ENCODE data around the gene THAP3.

Gene THAP3

GRCh38 chr1:6588893-6589520 lies 35.7 kb upstream of the THAP3 start:
- Histone ChIP-seq H3K14ac (ENCODE audit: low read length in 2 of 2) (no peak overlapping the region), H4K8ac (ENCODE audit: low read length) (no peak overlapping the region), H3K79me1 (replicated peaks; ENCODE audit: low read length, poor library complexity, severe bottlenecking) (peaks cover 57% of the 10 kb centered on the region), H3K18ac (ENCODE audit: low read depth in 1 of 2, low read length in 2 of 2) (no peak overlapping the region), H3K23ac (ENCODE audit: low read length in 2 of 2) (no peak overlapping the region), H3K4ac (ENCODE audit: low read depth in 1 of 2, low read length in 2 of 2) (no peak overlapping the region), H2AK5ac (ENCODE audit: low read length, severe bottlenecking) (no peak overlapping the region), H2BK15ac (ENCODE audit: low read depth, poor library complexity, severe bottlenecking) (no peak overlapping the region), H3K4me2 (ENCODE audit: low read length, poor library complexity, severe bottlenecking) (no peak overlapping the region), H3K36me3 (ENCODE audit: control insufficient read depth in 1 of 2, insufficient read depth in 2 of 2, low read depth in 1 of 2, low read length in 2 of 2) (peaks cover 68 to 82% of the 10 kb centered on the region in 2 experiments), H3K4me1 (ENCODE audit: control insufficient read depth, insufficient read depth, low read depth, low read length) (peaks cover 9% of the 10 kb centered on the region), H2BK12ac (ENCODE audit: low read length in 2 of 2) (no peak overlapping the region), H3K9ac (ENCODE audit: low read length) (peak overlapping the region; percentile 62), H3K27ac (ENCODE audit: low read length, poor library complexity, severe bottlenecking) (no peak overlapping the region), H3K9me3 (ENCODE audit: control insufficient read depth, low read length) (no peaks in the 10 kb centered on the region), H2BK120ac (ENCODE audit: low read depth, low read length) (no peak overlapping the region), H2AFZ (ENCODE audit: low read depth, low read length) (no peak overlapping the region), H3K27me3 (ENCODE audit: control insufficient read depth in 1 of 2, insufficient read depth in 1 of 2, low read length in 2 of 2) (no peaks in the 10 kb centered on the region), H2BK5ac (ENCODE audit: low read depth, low read length, poor library complexity, severe bottlenecking) (no peak overlapping the region), H3K4me3 (ENCODE audit: insufficient read depth in 1 of 2, low read depth in 1 of 2, low read length in 2 of 2) (no peak overlapping the region), H4K91ac (ENCODE audit: low read length) (no peak overlapping the region)
- DNase-seq: no peak
- 85% methylated on average over 24 of the region's 24 CpGs for WGBS

DNA sequence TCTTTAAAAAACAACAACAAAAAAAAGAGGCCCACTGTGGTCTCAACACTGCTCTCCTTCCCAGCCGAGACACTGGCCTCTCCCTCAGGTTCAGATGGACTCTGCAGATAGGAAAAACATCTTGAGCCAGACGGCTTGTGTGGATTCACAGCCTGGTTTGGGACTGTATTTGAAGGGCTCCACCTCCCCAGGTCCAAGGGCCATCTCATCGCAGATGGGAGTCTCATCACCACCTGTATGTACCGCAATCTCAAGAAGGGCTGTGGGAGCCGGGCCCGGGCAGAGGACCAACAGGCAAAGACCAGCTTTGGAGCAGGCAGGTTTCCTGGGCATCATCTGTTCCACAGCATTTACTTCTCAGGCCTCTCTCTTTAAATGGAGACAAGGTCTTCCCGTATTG lies 34.6 kb upstream of the THAP3 start:
- no peak for DNase-seq
- no peak overlapping the region for H3K4me2 ChIP-seq (ENCODE audit: low read length, poor library complexity, severe bottlenecking)
- no peak overlapping the region for H3K14ac ChIP-seq (ENCODE audit: low read length in 2 of 2)
- no peaks in the 10 kb centered on the region for H3K27me3 ChIP-seq (ENCODE audit: control insufficient read depth in 1 of 2, insufficient read depth in 1 of 2, low read length in 2 of 2)
- no peak overlapping the region for H2BK12ac ChIP-seq (ENCODE audit: low read length in 2 of 2)
- H2AFZ ChIP-seq (ENCODE audit: low read depth, low read length): no peak overlapping the region
- no peak overlapping the region for H2BK15ac ChIP-seq (ENCODE audit: low read depth, poor library complexity, severe bottlenecking)
- 89% methylated on average over 7 of the region's 7 CpGs for WGBS
- no peak overlapping the region for H2BK120ac ChIP-seq (ENCODE audit: low read depth, low read length)
- no peak overlapping the region for H3K4me3 ChIP-seq (ENCODE audit: insufficient read depth in 1 of 2, low read depth in 1 of 2, low read length in 2 of 2)
- no peak overlapping the region for H4K8ac ChIP-seq (ENCODE audit: low read length)
- peaks cover 77 to 91% of the 10 kb centered on the region in 2 experiments for H3K36me3 ChIP-seq (ENCODE audit: control insufficient read depth in 1 of 2, insufficient read depth in 2 of 2, low read depth in 1 of 2, low read length in 2 of 2)
- no peak overlapping the region for H3K18ac ChIP-seq (ENCODE audit: low read depth in 1 of 2, low read length in 2 of 2)
- H3K4ac ChIP-seq (ENCODE audit: low read depth in 1 of 2, low read length in 2 of 2): no peak overlapping the region
- H3K79me1 ChIP-seq (replicated peaks; ENCODE audit: low read length, poor library complexity, severe bottlenecking): peaks cover 51% of the 10 kb centered on the region
- no peaks in the 10 kb centered on the region for H3K9me3 ChIP-seq (ENCODE audit: control insufficient read depth, low read length)
- peak overlapping the region; percentile 62 for H3K9ac ChIP-seq (ENCODE audit: low read length)
- H3K23ac ChIP-seq (ENCODE audit: low read length in 2 of 2): no peak overlapping the region
- no peak overlapping the region for H2BK5ac ChIP-seq (ENCODE audit: low read depth, low read length, poor library complexity, severe bottlenecking)
- no peak overlapping the region for H3K27ac ChIP-seq (ENCODE audit: low read length, poor library complexity, severe bottlenecking)
- no peak overlapping the region for H4K91ac ChIP-seq (ENCODE audit: low read length)
- H3K4me1 ChIP-seq (ENCODE audit: control insufficient read depth, insufficient read depth, low read depth, low read length): peaks cover 9% of the 10 kb centered on the region
- no peak overlapping the region for H2AK5ac ChIP-seq (ENCODE audit: low read length, severe bottlenecking)

DNA sequence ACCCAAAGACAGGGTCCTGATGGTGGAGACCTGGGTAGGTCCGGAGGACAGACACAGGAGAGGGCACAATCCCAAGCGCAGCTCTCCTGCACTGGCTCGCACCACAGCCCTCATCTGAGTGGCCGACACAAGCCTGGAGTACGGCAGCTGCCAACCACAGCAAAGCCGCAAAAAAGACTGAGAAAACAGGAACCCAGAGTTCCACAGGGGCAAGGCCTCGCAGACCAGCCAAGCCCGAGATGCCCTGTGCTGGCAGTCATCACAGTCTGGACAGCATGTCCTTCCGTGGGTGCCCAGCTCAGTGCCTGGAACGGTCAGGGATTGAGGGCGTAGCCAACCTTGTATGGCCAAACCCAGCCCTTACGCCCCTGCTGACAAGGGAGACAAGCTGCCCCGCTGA lies 33.4 kb upstream of the THAP3 start:
- no peak overlapping the region for H2AFZ ChIP-seq (ENCODE audit: low read depth, low read length)
- no peaks in the 10 kb centered on the region for H3K27me3 ChIP-seq (ENCODE audit: control insufficient read depth in 1 of 2, insufficient read depth in 1 of 2, low read length in 2 of 2)
- H3K9me3 ChIP-seq (ENCODE audit: control insufficient read depth, low read length): no peaks in the 10 kb centered on the region
- peaks cover 51% of the 10 kb centered on the region for H3K79me1 ChIP-seq (replicated peaks; ENCODE audit: low read length, poor library complexity, severe bottlenecking)
- 97% methylated on average over 13 of the region's 13 CpGs for WGBS
- no peak overlapping the region for H2AK5ac ChIP-seq (ENCODE audit: low read length, severe bottlenecking)
- H3K4ac ChIP-seq (ENCODE audit: low read depth in 1 of 2, low read length in 2 of 2): no peak overlapping the region
- no peak overlapping the region for H3K9ac ChIP-seq (ENCODE audit: low read length)
- H3K14ac ChIP-seq (ENCODE audit: low read length in 2 of 2): no peak overlapping the region
- no peak overlapping the region for H2BK120ac ChIP-seq (ENCODE audit: low read depth, low read length)
- no peak overlapping the region for H2BK12ac ChIP-seq (ENCODE audit: low read length in 2 of 2)
- H3K4me2 ChIP-seq (ENCODE audit: low read length, poor library complexity, severe bottlenecking): no peak overlapping the region
- H3K23ac ChIP-seq (ENCODE audit: low read length in 2 of 2): no peak overlapping the region
- no peak overlapping the region for H3K18ac ChIP-seq (ENCODE audit: low read depth in 1 of 2, low read length in 2 of 2)
- H3K4me1 ChIP-seq (ENCODE audit: control insufficient read depth, insufficient read depth, low read depth, low read length): peaks cover 7% of the 10 kb centered on the region
- H3K36me3 ChIP-seq (ENCODE audit: control insufficient read depth in 1 of 2, insufficient read depth in 2 of 2, low read depth in 1 of 2, low read length in 2 of 2): peaks cover 89 to 94% of the 10 kb centered on the region in 2 experiments
- no peak overlapping the region for H3K27ac ChIP-seq (ENCODE audit: low read length, poor library complexity, severe bottlenecking)
- no peak overlapping the region for H4K91ac ChIP-seq (ENCODE audit: low read length)
- H2BK5ac ChIP-seq (ENCODE audit: low read depth, low read length, poor library complexity, severe bottlenecking): no peak overlapping the region
- no peak for DNase-seq
- H3K4me3 ChIP-seq (ENCODE audit: insufficient read depth in 1 of 2, low read depth in 1 of 2, low read length in 2 of 2): no peak overlapping the region
- no peak overlapping the region for H2BK15ac ChIP-seq (ENCODE audit: low read depth, poor library complexity, severe bottlenecking)
- no peak overlapping the region for H4K8ac ChIP-seq (ENCODE audit: low read length)

- H3K14ac ChIP-seq (ENCODE audit: low read length in 2 of 2): no peak overlapping the region
- H2BK12ac ChIP-seq (ENCODE audit: low read length in 2 of 2): no peak overlapping the region
- H3K36me3 ChIP-seq (ENCODE audit: control insufficient read depth in 1 of 2, insufficient read depth in 2 of 2, low read depth in 1 of 2, low read length in 2 of 2): peaks cover 93 to 94% of the 10 kb centered on the region in 2 experiments
- no peak overlapping the region for H3K4me3 ChIP-seq (ENCODE audit: insufficient read depth in 1 of 2, low read depth in 1 of 2, low read length in 2 of 2)
- H2AFZ ChIP-seq (ENCODE audit: low read depth, low read length): no peak overlapping the region
- H3K4me1 ChIP-seq (ENCODE audit: control insufficient read depth, insufficient read depth, low read depth, low read length): peaks cover 7% of the 10 kb centered on the region
- no peak overlapping the region for H2BK5ac ChIP-seq (ENCODE audit: low read depth, low read length, poor library complexity, severe bottlenecking)
- no peak overlapping the region for H3K4ac ChIP-seq (ENCODE audit: low read depth in 1 of 2, low read length in 2 of 2)
- H4K8ac ChIP-seq (ENCODE audit: low read length): no peak overlapping the region
- no peaks in the 10 kb centered on the region for H3K27me3 ChIP-seq (ENCODE audit: control insufficient read depth in 1 of 2, insufficient read depth in 1 of 2, low read length in 2 of 2)
- 87% methylated on average over 6 of the region's 6 CpGs for WGBS
- H3K9me3 ChIP-seq (ENCODE audit: control insufficient read depth, low read length): no peaks in the 10 kb centered on the region
- H4K91ac ChIP-seq (ENCODE audit: low read length): no peak overlapping the region
- no peak overlapping the region for H3K18ac ChIP-seq (ENCODE audit: low read depth in 1 of 2, low read length in 2 of 2)
- peaks cover 53% of the 10 kb centered on the region for H3K79me1 ChIP-seq (replicated peaks; ENCODE audit: low read length, poor library complexity, severe bottlenecking)
- H2AK5ac ChIP-seq (ENCODE audit: low read length, severe bottlenecking): no peak overlapping the region
- H2BK120ac ChIP-seq (ENCODE audit: low read depth, low read length): no peak overlapping the region
- no peak overlapping the region for H3K4me2 ChIP-seq (ENCODE audit: low read length, poor library complexity, severe bottlenecking)
- H3K9ac ChIP-seq (ENCODE audit: low read length): no peak overlapping the region
- no peak overlapping the region for H2BK15ac ChIP-seq (ENCODE audit: low read depth, poor library complexity, severe bottlenecking)
- DNase-seq: no peak
- no peak overlapping the region for H3K27ac ChIP-seq (ENCODE audit: low read length, poor library complexity, severe bottlenecking)
- no peak overlapping the region for H3K23ac ChIP-seq (ENCODE audit: low read length in 2 of 2)
Observed at GRCh38 chr1:6591644-6592043, 33.0 kb upstream of the THAP3 start.
